HG03064 (cell line): ENCODE data around the gene BZW2.

Experiments used
- ATAC-seq: cut with Tn5 transposase; IDR thresholded peaks from one replicate; pipeline ENCODE4 v1.9.1; 2021; ENCODE audit warnings: low read depth; ENCODE audit not compliant: unreplicated experiment

BZW2 gene

GRCh38 chr7:16744518-16745250 is 98.7 kb downstream of the BZW2 start:
- no peak for ATAC-seq

GRCh38 chr7:16745645-16746044 is 99.7 kb downstream of the BZW2 start:
- no peak for ATAC-seq

GRCh38 chr7:16747102-16747501 is 101.1 kb downstream of the BZW2 start:
- ATAC-seq = no peak

- ATAC-seq = no peak
Measured at GRCh38 chr7:16753102-16753931, 107.3 kb downstream of the BZW2 start, which contains the start of gene TSPAN13. Gene TSPAN13 (plus strand): TSS chr7:16753755. CDS start chr7:16753968, 213 bp downstream.

- no peak for ATAC-seq
Measured at GRCh38 chr7:16753932-16754855, 108.2 kb downstream of the BZW2 start.

- no peak for ATAC-seq
Measured at GRCh38 chr7:16754856-16755317, 108.9 kb downstream of the BZW2 start.

GRCh38 chr7:16755397-16755796 is 109.4 kb downstream of the BZW2 start:
- ATAC-seq = no peak
